Testis (tissue), 3 donors: ENCODE data around the gene MOGAT3. TPM values are rescaled to one million over a fixed set of nuclear protein-coding genes. Genes with fewer than 3 reads are reported as not detected.

Source experiments
- DNase-seq: peaks from one replicate; pipeline ENCODE4 v3.0.0-alpha.2; 2019
- H3K27ac ChIP-seq, 2 donors: fragments of 200-600 bp; sonication (generic); one replicate each; pipeline ENCODE4 v1.5.1; 2019
- H3K27me3 ChIP-seq: fragments of 200-600 bp; sonication (generic); one replicate; pipeline ENCODE4 v1.5.1; 2019
- H3K36me3 ChIP-seq: fragments of 200-600 bp; sonication (generic); one replicate; pipeline ENCODE4 v1.5.1; 2017; ENCODE audit warnings: low read depth; ENCODE audit errors: missing control alignments
- H3K4me1 ChIP-seq: fragments of 200-600 bp; sonication (generic); one replicate; pipeline ENCODE4 v1.5.1; 2019
- H3K4me3 ChIP-seq, 2 donors: fragments of 200-600 bp; sonication (generic); one replicate each; pipeline ENCODE4 v1.5.1; 2017 to 2019
- H3K9me3 ChIP-seq: fragments of 200-600 bp; sonication (generic); one replicate; pipeline ENCODE4 v1.5.1; 2017
- CTCF ChIP-seq, 3 experiments: fragments of 450-650 bp in 2 of 3; fragments of 200-600 bp in 1 of 3; sonication (generic) in 1 of 3; IDR thresholded peaks; one replicate each; pipeline ENCODE4 v1.5.1; 2016 to 2019; ENCODE audit warnings: antibody characterized with exemption in 3 of 3, mild to moderate bottlenecking in 2 of 3, moderate library complexity in 1 of 3
- POLR2A ChIP-seq: fragments of 450-650 bp; IDR thresholded peaks from one replicate; pipeline ENCODE4 v1.6.1; 2017; ENCODE audit warnings: antibody characterized with exemption, mild to moderate bottlenecking, moderate library complexity
- WGBS, 2 donors: methylation state at CpG; one replicate each; pipeline ENCODE4 v1.1.5; 2018; 5-methylcytosine and 5-hydroxymethylcytosine counted together
- intact Hi-C: fragments of 100-400 bp; cut with DNase I; formaldehyde crosslinking; loops from one replicate; pipeline ENCODE4 v1.15.1; 2023; ENCODE audit warnings: low total_unique reads
- polyA plus RNA-seq: library from polyadenylated mRNA; stranded (reverse); fragments of 350-450 nt; fragmentation: Illumina TruSeq; extraction: RNeasy Lipid Tissue Mini Kit (QIAGEN cat#74804); gene quantifications from one replicate; pipeline ENCODE4 v1.2.3, GENCODE V29; 2014; ENCODE audit warnings: low read depth, low replicate concordance; ENCODE audit not compliant: insufficient read depth
- total RNA-seq, 2 donors: library from RNA; depleted of rRNA; stranded (reverse); fragments of >200 nt; gene quantifications; one replicate each; pipeline ENCODE4 v1.2.3, GENCODE V29; 2016

Gene MOGAT3
- total and polyA plus RNA-seq, 3 donors from 2014 or later: not detected

DNA sequence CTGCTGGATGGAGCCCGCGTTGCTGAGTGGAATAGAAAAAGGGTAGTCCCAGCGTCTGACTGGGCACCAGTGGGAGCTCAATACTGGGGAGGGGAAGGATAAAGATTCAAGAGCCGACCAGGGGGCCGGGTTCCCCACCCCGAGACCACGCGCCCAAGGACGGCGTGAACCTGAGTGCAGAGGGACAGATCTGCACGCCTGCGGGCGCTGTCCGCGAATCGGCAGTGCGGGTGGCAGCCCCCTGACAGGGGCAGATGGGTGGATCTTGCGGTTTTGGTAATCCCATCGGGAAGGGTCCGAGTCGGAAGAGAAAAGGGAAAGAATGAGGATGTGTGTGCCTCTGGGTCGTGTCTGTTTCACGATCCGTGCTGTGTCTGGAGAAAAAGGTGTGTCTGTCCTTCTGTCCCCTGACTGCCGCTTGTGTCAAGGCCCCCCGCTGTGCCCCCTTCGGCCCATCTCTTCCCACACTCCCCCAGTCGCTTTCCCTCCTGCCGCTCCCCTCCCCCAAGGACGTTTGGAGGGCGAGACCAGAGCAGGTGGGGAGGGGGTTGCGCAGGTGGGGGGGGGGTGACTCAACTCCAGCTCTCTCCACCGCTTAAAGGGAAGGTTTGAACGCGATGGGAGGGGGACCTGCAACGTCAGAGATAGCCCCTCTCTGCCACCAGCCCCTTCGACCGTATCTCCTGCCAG is 34.7 kb downstream of the MOGAT3 start:
- WGBS, 2 donors: 1 to 2% methylated on average over 37 to 38 of the region's 38 CpGs
- DNase-seq: no peak
- intact Hi-C loops: loop anchor here (10.0 kb wide), 1 partner anchor 119 kb away; no protein-coding TSS in a partner anchor
- peaks cover 17% of the 10 kb centered on the region for H3K4me1 ChIP-seq
- H3K4me3 ChIP-seq: no peak overlapping the region
- H3K27me3 ChIP-seq: no peaks in the 10 kb centered on the region
- H3K36me3 ChIP-seq: no peaks in the 10 kb centered on the region
- no peaks in the 10 kb centered on the region for H3K9me3 ChIP-seq
- TF ChIP-seq CTCF (IDR thresholded peaks at IDR 0.05): no peak
- no peak for TF ChIP-seq POLR2A
- H3K27ac ChIP-seq: no peak overlapping the region

DNA sequence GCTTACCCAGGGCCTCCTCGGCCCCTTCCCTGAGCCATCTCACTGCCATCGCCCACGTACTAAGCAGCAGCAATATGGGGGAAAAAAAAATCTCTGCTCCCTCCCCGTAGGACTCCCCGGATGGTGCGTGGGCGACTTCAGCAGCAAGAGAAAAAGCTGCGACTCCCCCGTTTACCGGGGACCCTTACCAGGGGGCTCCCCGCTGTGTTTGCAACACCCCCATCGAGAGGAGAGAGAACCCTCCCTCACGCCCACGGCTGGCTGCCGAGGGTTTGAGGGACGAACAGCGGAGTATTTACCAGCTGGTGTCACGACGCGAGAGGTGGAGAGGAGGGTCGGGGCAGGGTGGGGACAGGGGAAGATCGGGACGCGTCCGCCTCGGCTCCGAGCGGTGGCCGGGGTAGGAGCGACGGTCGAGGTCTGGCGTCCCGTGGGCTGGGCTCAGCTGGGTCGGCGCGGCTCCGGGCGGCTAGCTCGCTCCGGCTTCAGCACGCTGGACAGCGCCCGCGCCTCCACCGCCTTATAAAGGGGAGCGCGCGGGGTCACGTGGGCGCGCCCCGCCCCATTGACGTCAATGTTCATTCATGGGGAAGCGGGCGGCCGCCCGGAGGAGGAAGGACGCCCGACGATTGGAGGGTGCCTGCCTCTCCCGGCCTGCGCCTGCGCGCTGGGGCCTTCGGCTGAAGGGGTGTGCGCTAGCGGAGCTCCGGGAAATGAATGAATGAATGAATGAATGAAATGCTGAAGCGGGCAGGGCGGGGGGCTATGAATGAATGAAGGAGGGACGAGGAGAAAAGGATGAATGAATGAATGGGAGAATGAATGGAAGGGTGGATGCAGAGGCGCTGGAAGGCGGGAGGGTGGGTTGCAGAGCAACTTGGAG is 35.5 kb downstream of the MOGAT3 start, which contains the start of gene VGF:
Gene VGF, minus strand, starts transcription at position 495 of the 883 bp plus-strand sequence. CDS start 726 bp downstream, outside the sequence.
- H3K9me3 ChIP-seq: no peaks in the 10 kb centered on the region
- H3K36me3 ChIP-seq: no peaks in the 10 kb centered on the region
- 1 to 3% methylated on average over 57 to 73 of the region's 74 CpGs for WGBS, 2 donors
- intact Hi-C loops: loop anchor here (10.0 kb wide), 1 partner anchor 119 kb away; no protein-coding TSS in a partner anchor
- peak within 1 kb of the TSS in 1 of 2 donors; percentile 45 for H3K4me3 ChIP-seq
- DNase-seq: peak; percentile 95
- H3K4me1 ChIP-seq: peaks cover 17% of the 10 kb centered on the region
- no peak within 1 kb of the TSS for H3K27ac ChIP-seq
- TF ChIP-seq CTCF (IDR thresholded peaks at IDR 0.05) (no peak), POLR2A (no peak)
- H3K27me3 ChIP-seq: no peaks in the 10 kb centered on the region

- Histone ChIP-seq H3K4me3 (peak overlapping the region in 1 of 2 donors; percentile 45), H3K9me3 (no peaks in the 10 kb centered on the region), H3K4me1 (peaks cover 17% of the 10 kb centered on the region), H3K36me3 (no peaks in the 10 kb centered on the region), H3K27me3 (no peaks in the 10 kb centered on the region), H3K27ac (no peak overlapping the region)
- DNase-seq: peak; percentile 60
- intact Hi-C loops: loop anchor here (10.0 kb wide), 1 partner anchor 121 kb away; no protein-coding TSS in a partner anchor
- TF ChIP-seq CTCF (IDR thresholded peaks at IDR 0.05) (no peak), POLR2A (no peak)
- 1 to 11% methylated on average over 5 to 49 of the region's 75 CpGs for WGBS, 2 donors
Observed at GRCh38 chr7:101164071-101164840, 36.6 kb downstream of the MOGAT3 start.

- WGBS, 2 donors: 1% methylated on average over 69 to 88 of the region's 92 CpGs
- intact Hi-C loops: loop anchor here (10.0 kb wide), 1 partner anchor 121 kb away; no protein-coding TSS in a partner anchor
- H3K27me3 ChIP-seq: no peaks in the 10 kb centered on the region
Observed at GRCh38 chr7:101163279-101164070, 37.4 kb downstream of the MOGAT3 start.

More at GRCh38 chr7:101163279-101164070, 37.4 kb downstream of the MOGAT3 start:
- no peak for TF ChIP-seq CTCF (IDR thresholded peaks at IDR 0.05)
- no peak for TF ChIP-seq POLR2A
- Histone ChIP-seq H3K36me3 (no peaks in the 10 kb centered on the region), H3K9me3 (no peaks in the 10 kb centered on the region), H3K4me3 (peak overlapping the region; percentile 26 to 45), H3K4me1 (peaks cover 17% of the 10 kb centered on the region), H3K27ac (no peak overlapping the region)
- peak; percentile 54 for DNase-seq
